Measurements from ENCODE around the gene MYL12B.
"Not testable (repeated sequence)": the region's sequence is repeated elsewhere in the genome, so short reads cannot be mapped to it uniquely, and the experiment has no call there.

The MYL12B gene

DNA sequence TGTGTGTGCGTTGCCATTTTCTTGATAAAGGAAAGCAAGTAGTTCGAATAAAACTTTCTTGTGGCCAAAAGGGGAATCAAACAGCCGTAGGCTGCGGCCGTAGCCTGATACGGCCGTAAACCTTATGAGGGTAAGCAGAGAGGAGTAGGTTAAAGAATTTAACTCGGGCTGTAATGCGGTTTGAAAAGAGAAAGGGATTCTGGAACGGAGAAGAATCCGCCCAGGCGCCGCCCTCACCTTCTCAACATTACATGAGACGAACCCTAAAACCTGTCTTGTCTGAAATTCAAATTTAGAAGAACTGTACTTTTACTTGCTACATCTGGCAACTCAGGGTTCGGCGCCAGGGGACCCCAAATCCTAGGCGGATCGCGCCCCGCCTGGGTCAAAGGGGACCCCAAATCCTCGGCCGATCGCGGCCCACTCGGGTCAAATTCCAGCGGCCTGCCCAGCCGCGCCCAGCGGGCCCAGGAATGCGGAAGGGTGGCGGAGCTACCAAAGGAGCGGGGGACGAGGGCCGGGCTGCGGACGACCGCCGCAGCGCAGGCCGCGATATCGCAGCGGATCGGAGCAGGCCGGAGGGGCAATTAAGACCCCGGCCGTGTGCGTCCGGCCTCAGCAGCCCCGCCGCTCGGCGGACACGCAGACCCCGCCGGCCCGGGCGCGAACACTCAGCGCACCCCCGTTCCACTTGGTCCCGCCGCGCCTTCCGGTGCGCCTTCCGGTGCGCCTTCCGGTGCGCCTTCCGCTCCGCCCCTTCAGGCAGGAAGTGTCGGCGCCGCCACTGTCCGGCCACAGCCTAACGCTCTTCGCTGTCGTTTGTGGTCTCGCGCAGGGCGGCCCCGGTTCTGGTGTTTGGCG lies at the start of gene MYL12B:
MYL12B (plus strand) TSS at position 761 of the 861 bp plus-strand sequence. CDS start 10,766 bp downstream, outside the sequence.
- DNase-seq, result peak; percentile 82

DNA sequence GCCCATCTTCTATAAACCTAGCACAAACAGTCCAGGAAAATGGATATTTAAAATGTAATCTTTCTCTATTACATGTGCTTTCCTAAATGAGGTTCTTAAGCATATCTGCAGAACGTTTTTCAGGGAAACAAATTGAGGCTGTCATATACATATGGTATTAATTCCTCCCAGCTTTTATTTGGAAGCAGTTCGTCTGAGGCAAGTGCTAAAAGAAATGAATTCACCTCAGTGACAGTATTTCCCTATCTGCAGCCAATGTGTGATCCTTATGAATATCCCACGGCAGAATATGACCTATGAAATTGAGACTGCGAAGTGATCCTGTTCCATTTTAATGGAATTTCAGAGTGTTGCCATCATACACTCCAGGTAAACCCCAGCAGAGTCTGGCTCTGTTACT lies 49.3 kb upstream of the MYL12B start:
- no peak for DNase-seq

DNA sequence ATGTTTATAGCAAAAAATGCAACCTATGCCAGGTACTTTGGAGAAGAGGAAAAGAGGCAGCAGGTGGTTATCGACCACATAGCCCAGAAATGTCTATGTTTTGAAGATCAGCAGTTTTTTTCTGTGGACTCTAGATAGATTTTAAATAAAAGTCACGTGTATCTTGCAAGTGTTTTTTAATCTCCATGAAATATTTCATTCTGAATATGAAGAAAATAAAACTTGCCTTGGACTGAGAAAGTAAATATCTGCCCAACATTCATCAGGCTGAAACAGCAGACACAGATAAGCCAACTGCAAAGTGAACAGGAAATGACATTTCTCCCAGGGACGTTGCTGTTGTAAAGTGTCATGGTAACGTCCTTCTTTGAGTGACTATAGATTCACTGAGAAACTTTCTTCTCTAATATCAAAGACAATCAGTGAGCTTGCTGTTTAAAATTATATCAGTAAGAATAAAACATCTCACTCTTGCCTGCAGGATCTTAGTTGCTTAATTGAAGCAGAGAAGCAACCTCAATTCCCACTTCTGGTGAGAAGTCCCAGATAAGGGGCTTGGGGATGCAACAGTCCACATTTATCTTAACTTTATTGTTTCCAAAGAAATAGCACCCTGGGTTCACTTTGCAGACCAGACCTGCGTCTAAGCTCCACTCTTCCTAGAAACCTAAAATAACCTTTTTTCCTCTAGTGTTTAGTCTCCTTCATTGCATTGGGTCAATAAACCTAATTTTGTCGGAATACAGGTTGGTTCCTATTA lies 48.5 kb upstream of the MYL12B start:
- peak; percentile 71 for DNase-seq

DNA sequence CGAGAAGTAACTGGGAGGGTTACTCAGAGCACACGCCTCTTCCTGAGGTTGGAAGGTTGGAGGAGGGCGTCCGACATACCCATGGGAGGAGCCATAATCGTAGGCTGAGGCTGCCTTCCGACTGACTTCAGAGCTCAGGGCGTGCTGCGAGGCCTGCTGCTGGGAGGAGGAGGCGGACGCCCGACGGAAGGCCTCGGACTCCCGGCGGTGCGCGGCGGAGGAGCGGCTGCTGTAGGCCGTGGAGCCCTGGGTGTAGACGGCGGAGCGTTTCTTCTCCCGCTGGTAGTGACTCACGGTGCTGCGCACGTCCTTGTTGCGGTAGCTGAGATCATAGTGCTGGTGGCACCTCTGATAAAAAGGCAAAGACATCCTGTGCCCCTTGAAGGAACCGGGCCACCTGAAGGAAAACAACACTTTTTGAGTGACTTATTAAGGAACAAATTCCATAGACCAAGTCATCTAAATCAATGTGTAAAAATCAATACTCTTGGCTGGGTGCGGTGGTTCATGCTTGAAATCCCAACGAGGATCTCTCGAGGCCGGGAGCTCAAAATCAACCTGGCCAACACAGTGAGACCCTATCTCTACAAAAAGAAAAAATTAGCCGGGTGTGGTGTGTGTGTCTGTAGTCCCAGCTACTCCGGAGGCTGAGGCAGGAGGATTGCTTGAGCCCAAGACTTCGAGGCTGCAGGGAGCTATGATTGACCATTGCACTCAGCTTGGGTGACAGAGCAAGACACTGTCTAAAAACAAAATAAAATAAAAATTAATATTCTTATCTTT lies 46.9 kb upstream of the MYL12B start:
- DNase-seq, result no peak

DNA sequence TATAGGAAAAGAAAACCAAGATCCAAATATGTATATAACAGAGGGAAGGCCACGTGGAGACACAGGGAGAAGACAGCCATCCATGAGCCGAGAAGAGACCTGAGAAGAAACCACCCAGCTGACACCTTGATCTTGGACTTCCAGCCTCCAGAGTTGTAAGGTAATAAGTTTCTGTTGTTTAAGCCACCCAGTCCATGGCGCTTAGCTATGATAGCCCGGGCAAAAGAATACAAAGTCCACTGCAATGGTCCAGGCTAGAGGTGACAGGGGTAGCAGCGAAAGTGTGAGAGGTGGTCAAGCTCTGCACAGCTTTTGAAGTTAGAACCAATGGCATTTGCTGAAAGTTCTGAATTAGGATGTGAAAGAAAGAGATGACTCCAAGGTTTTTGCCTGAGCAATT lies 44.9 kb upstream of the MYL12B start:
- no peak for DNase-seq

DNA sequence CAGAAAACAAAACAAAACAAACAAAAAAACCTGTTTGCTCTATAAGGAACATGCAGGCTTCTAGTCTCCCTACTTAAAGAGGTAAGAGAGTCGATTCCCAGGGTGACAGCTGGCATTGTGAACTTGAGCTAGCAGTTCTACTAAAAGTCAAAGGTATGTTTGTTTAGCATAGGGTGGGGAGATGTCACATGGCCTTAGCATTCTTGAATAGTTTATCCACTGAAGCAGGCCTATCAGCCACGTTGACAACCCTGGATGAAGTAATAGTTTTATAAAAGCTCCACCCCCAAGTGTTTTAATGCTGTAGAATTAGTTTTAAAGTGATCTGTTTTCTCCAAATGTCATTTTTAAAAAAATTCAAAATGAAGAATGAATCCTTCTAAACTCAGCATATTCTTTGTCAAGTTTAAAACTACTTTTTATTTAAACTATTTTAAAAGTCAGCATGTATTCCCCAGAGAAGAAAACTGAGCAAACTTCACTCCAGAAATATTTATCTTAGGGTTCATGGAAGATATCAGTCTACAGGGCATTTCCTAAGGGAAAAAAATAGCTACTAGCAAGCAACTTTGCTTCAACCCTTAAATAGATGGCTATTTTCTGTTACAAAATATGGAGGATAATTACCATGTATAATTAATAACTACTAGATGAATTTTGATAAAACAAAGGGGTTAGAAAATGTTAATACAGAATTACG lies 43.8 kb upstream of the MYL12B start:
- DNase-seq, result peak; percentile 8

DNA sequence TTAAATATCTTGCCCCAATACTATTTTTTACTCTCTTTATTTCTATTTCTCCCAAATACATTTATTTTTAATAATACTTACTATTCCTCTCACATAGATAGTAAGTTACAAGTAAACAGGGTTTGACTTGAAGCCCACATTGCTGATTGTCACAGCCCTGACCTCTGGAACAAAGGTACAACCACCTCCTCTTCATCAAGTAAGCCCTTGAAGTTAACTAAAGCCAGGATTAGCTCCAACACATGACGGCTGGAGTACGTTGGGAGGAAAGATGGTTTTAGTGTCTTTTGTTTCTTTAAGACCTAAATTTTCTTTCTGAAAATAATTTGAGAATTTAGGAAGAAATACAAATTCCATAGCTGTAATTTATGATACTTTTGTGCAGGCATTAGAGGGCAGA lies 43.1 kb upstream of the MYL12B start:
- DNase-seq, result no peak

DNA sequence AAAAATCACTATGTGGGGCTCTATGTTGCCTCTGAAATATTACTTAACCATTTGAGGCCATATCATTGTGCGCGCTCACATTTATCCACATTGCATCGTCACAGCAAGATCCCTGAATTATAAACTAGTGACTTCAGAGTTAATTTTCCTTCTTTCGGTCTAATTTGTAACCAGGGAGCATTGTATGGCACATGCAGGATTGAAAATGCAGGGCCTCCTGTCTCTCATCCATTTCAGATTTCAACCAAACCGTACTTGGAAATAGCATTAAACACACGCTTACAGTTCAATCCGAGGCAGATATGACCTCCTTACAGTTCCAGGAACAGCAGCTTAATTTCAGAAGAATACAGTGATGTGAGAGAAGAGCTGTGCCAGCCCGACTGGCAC lies 42.7 kb upstream of the MYL12B start:
- DNase-seq, result no peak

DNA sequence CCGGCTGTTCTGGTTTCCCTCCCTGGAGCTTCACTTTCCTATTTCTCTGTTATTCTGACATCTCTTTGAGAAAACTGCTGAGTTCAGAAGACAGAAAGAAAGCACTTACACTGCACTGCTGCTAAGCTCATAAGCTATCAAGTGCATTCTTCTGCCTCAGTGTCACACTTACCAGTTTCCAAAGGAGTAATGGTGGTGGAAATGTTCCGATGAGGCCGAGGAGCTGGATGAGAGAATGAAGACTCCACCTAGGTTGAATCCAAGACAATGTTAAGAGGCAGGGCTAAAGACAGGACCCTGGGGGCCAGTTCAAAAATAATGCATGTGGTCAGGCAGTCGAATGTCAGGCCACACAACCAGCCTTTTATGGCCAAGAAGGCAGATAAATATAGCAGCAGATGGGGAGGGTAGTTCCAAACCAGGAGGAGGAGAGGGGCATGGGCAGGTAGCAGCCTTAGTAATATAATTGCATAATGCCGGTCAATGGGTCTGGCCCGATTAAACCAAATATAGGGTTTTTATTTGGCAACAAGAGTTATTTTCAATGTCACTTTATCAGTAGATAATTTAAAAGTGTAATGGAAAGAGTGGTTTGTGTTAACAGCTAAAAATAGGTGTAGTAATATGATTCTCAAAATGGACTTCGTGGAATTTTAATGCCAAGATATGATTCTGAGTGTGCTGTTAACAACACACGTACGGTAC lies 42.1 kb upstream of the MYL12B start, which contains the start of gene MYOM1:
MYOM1 (minus strand) TSS at position 338 of the 705 bp plus-strand sequence. CDS start 4,745 bp downstream, outside the sequence.
- no peak for DNase-seq

DNA sequence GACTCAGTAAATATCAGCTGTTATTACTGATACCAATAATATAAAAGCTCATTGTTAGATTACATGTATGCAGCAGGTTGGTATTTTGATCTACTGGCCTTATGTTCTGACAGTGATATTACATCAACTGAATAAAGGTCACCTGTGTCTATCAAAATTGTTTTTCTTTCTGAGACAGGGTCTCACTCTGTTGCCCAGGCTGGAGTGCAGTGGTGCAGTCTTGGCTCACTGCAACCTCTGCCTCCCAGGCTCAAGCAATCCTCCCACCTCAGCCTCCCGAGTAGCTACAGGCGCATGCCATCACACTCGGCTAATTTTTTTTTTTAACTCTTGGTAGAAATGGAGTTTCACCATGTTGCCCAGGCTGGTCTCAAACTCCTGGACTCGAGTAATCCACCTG lies 41.1 kb upstream of the MYL12B start:
- DNase-seq, result not testable (repeated sequence)

DNA sequence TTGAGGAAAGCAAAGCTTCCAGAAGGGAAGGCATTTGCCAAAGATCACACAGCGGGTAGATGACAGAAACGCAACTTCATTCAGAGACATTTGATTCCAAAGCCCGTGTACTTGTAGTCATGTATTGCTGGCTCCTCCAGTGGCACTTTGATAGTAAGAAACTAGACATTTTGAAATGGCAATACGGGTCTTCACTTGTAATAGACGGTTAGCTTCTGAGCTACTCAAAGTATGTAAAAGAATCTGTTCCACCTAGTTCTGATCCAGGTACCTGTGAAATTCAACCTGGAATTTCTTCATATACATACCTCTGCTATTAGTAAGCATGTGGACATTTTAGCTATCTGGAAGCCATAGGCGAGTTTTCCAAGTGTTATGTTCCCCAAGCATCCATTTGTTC lies 40.4 kb upstream of the MYL12B start:
- DNase-seq, result no peak

- DNase-seq, result no peak
Measured at GRCh38 chr18:3223356-3223755, 38.6 kb upstream of the MYL12B start.

GRCh38 chr18:3224223-3224622 lies 37.7 kb upstream of the MYL12B start:
- no peak for DNase-seq

DNA sequence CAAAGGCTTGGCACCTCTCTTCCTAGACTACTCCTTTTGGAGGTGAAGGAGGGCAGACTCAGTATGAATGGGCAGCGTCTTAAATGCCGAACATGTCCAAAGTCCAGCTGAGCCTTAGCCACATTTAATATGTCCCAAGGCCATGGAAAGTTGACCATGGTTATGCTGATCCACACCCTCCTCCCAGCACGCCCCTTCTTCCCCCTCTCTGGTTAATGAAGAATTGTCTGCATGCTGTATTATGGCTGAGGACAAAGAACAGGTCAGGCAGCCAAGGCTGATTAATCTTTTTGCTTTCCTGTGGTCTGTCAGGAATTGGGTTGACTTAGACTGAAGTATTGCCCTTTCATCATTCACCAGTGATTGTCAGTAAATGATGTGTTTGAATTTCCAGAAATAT lies 36.3 kb upstream of the MYL12B start:
- no peak for DNase-seq

GRCh38 chr18:3226048-3226447 lies 35.9 kb upstream of the MYL12B start:
- DNase-seq, result no peak

DNA sequence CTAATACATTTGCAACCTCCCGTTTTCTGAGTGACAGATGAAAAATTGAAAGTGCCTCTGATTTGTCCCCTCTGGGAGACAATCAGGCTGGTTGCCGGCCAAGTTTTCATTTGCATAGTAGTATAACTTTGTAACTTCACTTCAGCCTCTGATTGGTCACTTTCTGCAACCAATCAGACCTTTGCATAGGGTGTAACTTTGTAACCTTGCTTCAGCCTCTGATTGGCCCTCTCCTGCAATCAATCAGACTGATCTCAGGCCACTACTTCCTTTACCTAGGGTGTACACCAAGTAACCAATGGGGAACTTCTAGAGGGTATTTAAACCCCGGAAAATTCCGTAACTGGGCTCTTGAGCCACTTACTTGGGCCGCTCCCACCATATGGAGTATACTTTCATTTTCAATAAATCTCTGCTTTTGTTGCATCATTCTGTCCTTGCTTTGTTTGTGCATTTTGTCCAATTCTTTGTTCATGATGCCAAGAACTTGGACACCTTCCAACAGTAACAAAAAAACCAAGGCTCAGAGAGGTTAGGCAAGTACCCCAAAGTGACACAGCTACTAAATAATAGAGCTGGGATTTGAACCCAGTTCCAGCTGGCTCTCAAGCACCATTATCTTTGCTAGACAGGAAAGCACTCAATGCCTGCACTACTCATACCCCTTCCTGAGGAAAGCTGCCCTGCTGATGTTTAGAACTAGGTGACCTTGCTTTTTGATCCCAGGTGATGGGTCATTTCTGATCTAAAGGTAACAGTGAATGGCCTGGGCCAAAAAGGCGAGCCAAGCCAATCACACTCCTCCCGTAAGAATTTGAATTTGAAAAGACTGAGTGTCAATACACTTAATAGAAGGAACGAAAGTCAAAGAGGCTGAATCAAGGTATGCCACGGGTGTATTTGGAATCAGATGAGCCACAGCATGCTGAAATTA lies 31.3 kb upstream of the MYL12B start:
- DNase-seq, result peak; percentile 19

GRCh38 chr18:3233004-3233403 lies 28.9 kb upstream of the MYL12B start:
- no peak for DNase-seq

DNA sequence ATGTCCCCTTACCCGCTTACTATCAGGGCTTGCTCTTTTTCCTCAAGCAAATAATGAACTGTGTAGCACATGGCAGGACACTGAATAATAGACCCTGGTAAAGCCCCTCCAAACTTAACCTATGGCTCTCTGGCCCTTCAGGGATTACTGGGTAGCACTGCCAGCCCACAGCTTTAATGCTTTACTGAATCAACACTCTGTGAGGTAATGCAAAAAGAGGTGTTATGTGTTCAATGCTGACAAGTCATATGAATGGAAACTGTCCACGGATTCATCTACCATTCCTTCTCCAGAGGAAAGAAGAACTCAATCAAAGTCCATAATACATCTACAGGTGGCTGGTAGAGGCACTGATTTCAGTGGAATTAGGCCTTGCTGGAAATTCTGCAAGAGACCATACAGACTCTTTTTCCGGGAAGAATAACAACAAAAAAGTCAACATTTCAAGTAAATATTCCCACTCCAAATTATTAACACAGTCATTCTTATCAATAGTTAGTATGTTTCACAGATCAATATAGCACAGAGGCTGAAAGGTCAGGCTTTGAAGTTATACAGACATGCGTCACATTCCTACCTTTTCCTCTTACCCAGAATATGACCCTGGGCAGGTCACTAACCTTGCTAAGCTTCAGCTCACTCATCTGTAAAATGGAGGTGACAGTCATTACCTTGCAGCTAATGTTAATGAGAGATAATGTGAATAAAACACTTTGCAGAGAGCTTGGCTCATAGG lies 28.3 kb upstream of the MYL12B start:
- DNase-seq, result no peak

- no peak for DNase-seq
Measured at GRCh38 chr18:3234457-3234856, 27.5 kb upstream of the MYL12B start.

GRCh38 chr18:3235846-3236245 lies 26.1 kb upstream of the MYL12B start:
- no peak for DNase-seq

Data from hematopoietic multipotent progenitor cell treated with erythropoietin and hydrocortisone succinate and interleukin-3 and kit ligand, for 8 days (in vitro differentiated cells).